HPDE6-E6E7 (cell line): ENCODE measurements around the gene LSM12.
A peak's percentile ranks its signal among the peaks of the same experiment; 100 is the strongest.

Source experiments
- DNase-seq: peaks from one replicate; pipeline ENCODE4 v3.0.0; 2011; ENCODE audit warnings: missing footprints; ENCODE audit errors: extremely low spot score

LSM12 gene

DNA sequence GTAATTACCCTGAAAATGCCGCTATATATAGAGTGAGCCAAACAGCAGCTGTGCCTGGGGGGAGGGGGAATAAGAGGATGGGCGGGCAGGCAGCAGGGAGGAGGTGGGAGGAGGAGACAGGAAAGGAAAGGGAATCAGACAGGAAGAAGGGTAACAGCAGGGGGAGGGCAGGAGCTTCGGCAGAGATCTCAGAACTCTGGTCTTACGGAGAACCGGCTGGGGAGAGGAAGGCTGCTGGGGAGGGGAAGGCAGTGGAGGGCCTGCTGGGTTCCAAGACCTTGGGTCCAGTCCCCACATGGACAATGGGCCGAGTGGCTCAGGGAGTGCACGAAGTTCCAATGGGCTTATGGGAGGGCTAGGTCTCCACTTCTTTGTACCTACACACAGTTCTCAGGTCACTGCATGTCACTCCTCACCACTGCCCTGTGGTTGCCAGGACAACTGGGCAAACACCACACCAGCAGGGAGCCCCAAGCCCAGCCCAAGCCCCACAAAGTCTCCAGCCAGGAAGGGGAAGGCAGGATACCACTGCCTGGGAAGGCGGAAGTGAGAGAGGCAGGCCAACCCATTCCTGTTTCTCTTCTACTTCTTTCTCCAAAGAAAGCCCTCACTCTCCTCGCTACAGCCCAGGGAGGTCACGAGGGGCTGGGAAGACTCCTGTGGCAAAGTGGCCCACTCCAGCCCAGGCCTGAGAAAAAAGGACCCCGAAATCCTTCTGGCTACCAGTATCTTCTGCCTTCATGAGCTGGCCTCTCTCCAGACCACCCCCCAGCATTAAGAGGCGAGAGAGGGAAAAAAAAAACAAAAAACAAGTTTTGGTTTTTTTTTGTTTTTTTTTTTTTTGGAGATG is 29.4 kb upstream of the LSM12 start:
- peak; percentile 71 for DNase-seq

DNA sequence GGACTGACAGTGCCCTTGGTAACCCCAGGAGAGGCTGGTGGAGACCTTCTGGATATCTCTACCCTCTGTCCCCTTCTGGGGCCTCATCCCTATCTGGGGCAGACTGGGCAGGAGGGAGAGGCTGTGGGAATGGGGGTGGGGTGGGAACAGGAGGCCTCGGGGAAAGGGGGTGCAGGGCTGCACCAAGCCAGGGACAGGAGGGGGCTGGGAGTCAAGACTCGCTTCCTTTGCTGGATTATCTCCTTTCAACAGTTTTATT is 28.8 kb upstream of the LSM12 start:
- no peak for DNase-seq

DNA sequence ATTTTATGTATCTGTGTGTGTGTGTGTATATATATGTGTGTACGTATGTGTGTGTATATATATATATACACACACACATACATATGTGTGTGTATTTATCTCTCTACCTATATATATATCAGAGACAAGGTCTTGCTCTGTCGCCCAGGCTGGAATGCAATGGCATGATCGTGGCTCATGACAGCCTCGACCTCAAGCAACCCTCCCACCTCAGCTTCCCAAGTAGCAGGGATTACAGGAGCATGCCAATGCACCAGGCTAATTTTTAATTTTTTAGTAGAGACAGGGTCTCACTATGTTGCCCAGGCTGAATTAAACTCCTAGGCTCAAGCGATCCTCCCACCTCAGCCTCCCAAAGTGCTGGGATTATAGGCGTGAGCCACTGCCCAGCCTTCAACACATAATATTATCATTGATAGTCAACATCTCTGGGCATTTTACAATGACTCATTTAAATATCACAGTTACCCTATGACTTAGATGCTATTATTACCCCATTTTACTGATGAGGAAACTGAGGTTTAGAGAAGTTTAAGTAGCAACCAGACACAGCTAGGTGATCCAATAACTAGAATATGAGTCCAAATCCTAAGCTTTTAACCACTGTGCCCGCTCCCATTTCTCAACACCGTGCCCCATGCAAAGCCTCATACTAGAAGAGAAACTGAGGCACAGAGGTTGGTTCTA is 28.4 kb upstream of the LSM12 start:
- no peak for DNase-seq

DNA sequence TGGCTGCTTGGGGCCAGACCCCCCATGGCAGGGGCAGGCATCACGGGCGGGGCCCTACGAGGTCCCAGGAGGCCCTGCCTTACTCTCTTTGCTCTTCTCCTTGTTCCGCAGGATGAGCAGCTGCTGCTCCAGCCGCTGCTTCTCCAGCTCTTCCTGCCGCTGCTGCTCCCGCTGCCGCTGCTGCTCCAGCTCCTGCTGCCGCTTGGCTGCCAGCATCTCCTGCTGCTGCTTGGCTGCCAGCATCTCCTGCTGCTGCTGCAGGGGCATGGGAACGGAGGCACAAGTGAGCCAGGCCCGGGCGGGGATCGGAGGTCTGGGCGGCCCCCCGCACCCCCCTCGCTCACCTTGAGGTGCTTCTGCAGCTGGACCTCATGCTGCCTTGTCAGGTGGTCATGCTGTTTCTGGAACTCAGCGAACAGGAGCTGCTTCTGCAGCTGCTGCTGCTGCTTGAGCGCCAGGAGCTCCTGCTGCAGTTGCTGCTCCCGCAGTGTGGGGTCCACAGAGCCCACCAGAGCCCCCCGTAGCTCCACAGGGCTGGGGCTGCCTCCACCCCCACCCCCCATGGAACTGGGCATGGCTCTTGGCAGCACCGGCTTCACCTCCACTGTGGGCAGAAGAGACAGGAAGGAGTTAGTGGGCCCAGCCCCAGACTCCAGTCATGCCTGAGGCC is 26.9 kb upstream of the LSM12 start:
- DNase-seq, result no peak

DNA sequence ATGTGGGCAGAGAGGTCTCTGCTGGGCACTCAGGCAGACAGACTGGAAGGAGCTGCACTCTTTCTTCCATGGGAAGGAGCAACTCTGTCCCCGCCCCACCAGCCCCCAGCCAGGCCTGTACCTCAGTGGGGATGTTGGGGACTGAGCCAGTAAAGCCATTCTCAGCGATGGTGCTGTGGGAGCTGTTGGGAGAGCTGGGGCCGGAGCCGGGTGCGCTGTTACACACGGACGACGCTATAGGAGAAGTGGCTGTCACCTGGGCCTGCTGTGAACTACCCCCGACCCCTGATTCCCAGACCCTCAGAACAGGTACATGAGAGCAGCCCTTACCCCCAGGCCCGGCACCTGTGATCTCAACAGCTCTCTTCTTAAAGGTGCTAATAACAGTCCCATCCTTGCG is 25.6 kb upstream of the LSM12 start:
- DNase-seq, result no peak

DNA sequence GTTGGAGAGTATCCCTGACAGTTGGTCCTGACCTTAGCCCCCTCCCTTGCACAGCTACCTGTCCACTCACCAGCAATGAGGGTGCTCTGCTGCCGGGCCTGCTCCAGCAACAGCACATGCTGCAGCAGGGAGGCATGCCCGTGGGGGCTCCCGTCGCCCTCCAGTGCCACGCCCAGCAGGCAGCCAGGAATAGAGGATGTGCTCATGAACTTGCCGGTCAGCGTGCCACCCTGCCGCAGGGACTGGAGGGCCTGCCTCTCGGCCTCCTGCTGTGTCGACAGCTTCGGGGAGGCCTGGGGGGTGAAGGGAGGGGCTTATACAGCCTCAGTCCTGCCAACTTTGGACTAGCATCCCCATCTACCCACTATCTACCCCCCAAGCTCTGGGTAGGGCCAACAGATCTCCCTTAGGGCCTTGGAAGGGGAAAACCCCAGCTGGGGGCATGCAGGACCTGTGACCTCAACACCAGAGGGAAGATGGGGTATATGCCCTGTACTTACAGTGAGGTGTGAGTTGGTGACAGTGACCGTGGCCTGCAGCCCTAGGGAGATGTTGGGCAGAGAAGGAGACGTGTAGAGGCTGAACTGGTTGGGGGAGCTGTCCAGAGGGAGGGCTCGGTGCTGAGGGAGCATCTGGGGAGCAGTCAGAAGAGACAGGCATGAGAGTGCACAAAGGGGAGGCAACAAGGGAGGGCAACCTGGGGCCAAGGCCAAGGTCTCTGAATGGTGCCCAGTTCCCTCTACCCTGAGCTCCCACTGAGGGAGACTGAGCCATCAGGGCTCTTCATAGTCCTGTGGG is 24.9 kb upstream of the LSM12 start:
- no peak for DNase-seq

DNA sequence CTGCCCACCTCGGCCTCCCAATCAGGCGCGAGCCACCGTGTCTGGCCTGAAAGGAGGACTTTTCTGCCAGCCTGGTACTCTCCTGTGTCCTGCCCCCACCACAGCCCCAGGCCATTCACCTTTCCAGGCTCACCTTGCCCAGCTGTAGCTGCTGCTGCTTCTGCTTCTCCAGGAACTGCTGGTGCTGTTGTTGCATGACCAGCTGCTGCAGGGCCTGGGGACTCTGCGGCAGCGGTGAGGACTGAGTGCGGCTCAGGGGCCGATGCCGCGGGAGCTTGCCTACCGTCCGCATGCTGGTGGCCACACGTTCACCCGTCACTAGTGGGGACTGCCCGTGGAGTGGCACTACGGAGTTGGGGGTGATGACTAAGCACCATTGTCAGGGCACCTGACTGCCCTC is 21.8 kb upstream of the LSM12 start:
- no peak for DNase-seq

DNA sequence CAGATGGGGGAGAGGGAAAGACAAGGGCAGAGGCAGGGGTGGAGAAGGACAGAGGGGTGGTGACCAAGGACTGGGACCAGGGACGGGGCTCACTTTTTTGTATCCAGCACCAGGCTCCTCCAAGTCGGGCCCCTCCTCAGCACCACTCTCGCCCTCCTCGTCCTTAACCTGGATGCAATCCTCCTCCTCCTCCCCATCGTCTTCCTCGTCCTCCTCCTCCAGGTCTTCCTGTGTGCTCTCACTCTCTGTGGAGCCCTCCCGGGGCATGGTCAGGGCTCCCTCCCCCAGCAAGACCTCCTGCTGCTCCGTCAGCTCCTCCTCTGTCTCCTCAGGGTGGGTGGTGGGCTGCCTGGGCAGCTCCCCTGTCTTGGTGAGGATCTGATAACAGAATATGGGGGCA is 20.8 kb upstream of the LSM12 start:
- no peak for DNase-seq

DNA sequence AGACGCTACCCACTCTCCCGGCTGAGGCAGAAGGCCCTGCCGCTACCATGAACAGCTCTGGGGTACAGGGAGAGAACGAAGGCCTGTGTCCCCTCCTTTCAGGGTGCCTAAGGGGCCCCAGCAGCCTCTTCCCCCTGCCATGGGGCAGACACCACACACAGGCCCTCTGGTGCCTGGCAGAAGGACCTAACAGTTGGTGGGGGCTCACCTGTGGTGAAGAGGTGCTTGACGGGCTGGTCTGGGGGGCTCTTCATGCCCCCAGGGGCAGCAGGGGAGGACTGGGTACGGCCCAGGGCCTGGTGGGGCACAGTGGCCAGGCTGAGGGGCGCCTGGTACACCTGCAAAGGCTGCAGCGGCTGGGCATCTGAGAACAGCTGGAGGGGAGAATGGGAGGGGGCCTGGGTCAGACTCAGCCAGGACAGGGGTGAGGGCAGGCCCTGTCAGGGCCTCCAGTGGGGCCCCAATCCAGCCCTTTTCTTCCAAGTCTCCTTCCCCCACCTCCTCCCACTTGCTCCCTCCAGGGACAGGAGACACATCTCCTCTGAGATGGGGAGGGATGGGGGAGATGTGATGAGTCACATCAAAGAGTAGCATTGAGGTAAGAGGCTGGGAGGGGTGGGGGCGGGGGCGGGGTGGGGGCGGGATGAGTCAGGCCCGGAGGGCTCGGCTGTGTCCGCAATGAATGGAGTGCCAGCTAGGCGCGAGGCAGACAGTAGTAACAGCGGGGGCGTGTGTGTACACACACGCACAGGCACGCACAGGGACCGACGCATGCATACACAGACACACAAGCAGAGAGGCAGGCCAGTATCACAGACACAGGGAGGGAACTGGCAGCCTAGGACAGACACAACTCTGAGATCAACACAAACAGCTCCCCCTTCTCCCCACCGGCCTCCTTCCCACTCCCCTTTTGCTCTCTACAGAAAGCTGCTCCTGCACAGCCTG is 20.2 kb upstream of the LSM12 start:
- DNase-seq, result peak; percentile 96

DNA sequence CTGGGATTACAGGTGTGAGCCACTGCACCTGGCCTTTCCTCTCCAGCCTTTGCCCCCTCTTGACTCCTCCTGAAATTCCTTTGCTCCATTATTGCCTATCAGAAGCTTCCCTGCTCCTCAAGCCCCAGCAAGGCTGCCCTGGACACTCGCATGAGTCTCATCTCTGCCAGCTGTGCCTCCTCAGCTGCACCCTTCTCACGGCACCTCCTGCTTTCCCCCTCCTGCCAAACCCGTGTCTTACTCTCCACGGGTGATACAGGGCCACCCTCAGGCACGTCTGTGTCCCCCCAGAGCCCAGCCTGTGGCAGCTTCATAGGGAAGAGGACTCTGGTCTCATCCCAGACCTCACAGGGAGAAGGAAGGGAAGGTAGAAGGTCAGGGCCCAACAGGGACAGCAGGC is 19.4 kb upstream of the LSM12 start:
- no peak for DNase-seq

DNA sequence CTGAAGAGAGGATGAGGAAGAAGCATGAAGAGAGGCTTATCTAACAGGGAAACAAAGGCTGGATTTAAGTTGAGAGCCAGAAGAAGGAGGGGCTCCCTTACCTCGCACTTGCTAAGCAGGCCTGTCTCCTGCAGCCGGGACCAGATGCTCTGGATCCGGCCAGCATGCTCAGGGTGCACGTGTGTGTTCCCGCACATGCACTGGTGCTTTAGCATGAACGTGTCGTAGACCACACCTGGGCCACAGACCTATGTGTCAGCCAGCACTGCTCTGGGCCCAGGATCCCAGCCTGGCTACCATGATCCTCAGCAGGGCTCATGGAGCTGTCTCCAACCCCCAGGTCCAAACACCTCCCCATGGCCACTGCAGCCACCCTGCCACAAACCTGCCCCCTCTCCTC is 18.4 kb upstream of the LSM12 start:
- DNase-seq, result no peak

DNA sequence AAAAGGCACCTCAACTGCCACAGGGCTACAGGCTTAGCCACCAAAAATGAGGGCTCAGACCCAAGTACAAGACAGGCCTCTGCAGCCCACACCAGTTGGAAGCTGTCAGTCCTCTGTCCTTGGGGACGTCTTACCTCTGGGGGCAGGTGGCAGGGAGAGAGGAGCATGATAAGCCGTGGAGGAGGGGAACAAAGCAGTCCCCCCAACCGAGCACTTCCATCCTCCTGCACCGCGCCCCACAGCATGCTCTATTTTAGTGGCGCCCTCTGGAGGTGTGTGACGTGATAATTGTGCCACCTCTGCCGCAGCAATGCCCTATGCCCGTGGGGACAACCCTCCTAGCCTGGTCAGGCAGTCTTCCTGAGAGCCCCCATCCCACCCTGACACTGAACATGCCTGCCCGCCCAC is 17.7 kb upstream of the LSM12 start:
- DNase-seq, result no peak

DNA sequence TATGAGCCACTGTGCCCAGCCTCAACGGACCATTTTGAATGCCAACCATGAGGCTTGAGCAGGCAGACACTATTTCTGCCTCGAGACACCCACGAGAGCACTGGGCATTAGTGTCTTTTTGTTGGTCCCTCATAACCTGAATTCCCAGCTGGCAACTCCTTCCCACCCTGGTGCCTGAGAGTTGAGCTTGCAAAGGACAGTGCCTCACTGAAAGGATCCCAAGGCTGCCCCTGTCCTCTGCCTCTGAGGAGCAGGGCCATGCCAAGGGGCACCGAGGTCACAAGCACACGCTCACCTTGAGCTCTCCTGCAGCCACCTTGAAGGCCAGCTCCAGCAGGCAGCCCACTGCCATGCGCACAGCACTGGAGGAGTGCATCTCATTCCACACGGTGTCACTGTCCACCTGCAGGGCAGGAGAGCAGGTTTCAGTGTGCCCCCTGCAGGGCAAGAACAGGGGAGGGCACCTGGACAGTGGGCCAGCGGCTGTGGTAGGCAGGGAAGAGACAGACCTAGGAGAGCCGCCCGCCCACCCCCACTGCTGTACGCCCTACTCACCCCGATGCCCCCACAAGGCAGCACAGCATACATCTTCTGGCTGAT is 16.9 kb upstream of the LSM12 start:
- peak; percentile 58 for DNase-seq

DNA sequence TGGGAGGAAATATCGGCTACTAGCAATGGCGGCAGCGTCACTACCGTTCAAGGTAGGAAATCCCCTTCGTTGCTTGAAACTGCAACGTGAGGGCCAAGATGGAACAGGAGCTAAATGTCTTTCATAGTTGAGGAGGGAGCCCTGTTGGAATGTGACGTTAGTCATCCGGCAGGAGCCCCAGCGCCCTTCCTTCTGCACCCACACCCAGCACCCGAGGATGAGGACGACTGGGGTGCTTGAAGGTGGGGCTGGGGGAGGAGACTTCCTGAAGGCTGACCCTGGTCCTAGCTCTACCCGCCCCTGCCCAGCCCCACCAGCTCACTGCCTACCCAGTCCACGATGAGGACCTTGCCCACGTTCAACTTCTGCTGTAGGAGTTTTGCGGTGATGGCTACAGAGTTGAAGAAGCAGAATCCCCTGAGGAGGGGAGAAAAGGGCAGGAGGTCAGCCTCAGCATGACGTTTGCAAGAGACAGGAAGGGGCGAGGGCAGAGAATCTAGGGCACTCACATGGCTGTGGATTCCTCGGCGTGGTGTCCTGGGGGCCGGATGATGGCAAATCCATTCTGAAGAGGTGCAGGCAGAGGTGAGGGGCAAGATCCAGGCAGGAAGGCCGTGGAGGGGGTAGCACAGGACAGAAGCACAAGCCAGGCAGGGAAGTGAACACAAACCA is 15.9 kb upstream of the LSM12 start:
- no peak for DNase-seq

DNA sequence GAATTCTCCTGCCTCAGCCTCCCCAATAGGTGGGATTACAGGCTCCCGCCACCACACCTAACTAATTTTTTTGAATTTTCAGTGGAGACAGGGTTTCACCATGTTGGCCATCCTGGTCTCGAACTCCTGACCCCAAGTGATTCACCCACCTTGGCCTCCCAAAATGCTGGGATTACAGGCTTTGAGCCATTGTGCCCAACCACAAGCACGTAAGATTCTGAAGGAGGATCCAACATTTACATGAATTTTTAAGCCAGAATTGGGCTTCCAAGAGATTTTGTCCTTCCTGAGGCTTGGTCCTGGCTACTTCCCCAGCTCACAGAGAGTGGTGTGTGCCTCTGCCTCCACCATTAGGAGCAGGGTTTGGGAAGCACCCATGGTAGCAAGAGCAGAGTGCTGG is 15.2 kb upstream of the LSM12 start:
- DNase-seq, result no peak

DNA sequence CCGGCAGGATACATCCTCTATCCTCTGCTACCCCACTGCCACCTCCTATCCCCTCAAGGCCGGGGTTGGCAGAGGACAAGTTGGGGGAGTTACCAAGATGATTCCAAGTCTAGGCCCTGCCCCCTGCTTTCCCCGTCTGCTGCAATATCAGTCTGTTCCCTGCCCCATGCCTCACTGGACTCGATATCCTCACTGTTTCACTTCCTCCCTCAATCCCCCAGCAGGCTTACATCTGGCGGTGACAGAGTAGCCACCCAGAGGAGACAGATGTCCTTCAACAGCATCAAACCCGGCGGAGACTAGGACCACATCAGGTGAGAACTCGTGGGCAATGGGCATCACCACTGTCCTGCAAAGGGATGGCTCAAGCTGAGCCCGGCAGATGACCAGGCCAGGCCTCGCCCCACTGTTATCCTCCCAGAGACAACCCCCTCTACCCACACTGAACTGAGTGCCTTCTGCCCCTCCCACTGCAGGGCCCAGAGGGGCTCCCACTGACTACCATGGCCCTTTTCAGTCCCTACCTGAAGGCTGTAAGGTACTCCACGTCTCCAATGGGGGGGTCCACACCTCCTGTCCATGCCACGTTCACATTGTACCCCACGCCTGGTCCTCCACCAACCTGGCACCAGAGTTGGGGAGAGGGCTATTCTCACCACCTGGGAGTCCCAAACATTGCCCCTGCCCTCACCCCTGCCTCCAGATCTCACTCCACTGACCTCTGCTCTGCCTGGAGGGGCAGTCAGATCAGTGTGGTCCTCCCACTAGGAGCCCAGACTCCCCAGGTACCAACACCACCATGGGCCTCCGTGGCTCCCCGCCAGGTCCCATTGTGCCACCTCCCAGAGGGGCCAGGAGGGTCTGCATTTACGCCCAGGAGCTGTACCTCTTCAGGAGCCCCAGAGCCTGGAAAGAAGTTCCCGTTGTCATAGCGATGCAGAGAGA is 13.7 kb upstream of the LSM12 start:
- no peak for DNase-seq

DNA sequence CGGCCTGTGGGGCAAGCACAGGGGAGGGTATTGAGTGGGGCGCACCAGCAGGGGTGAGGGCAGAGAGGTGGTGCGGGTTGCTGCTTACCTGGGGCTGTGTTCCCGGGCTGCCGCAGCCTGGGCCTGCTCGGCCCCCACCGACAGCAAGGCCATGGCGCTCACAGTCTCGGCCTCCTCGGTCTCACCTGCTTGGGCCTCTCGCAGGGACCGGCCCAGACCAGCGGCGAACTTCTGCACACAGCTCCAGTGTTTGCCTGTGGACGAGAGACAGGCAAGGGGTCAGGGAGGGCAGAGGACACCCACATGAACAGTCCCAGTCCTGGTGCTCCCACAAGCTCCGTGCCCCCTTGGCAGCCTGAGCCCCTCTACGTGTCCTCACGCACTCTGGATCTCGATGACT is 11.9 kb upstream of the LSM12 start:
- DNase-seq, result no peak

DNA sequence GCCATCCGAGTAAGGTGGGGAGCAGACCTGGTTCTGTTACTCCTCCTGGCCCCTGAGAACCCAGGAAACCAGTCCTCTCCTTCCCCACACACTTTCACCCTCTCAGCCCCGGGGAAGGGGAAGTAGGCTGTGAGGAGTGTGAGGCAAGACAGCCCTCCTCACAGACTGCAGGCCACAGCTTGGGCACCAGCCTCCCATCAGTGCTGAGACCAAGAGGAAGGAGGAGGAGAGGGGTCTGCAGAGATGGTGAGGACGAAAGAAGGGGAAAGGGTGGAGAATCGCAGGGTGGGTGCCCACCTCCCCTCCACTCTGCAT is 11.1 kb upstream of the LSM12 start:
- DNase-seq, result no peak
